C4-2B (cell line): ENCODE measurements around the gene HOXD12.

Experiments
- CTCF ChIP-seq: fragments of 450-650 bp; conservative IDR thresholded peaks from 2 replicates; pipeline ENCODE4 v1.5.1; 2017; ENCODE audit warnings: mild to moderate bottlenecking
- ZFX ChIP-seq: fragments of 450-650 bp; IDR thresholded peaks from 2 replicates; pipeline ENCODE4 v1.6.1; 2017

- TF ChIP-seq CTCF (no peak), ZFX (no peak)
Observed at GRCh38 chr2:176138526-176138922, 38.9 kb downstream of the HOXD12 start.
